GM12878 (cell line): ENCODE measurements around the gene PSENEN.

Experiments
- ATF7 ChIP-seq: fragments of 450-650 bp; IDR thresholded peaks from 2 replicates; pipeline ENCODE4 v1.6.1; 2016; ENCODE audit warnings: low read depth, mild to moderate bottlenecking
- CTCF ChIP-seq, 3 experiments: IDR thresholded peaks in 2 of 3; conservative IDR thresholded peaks in 1 of 3; 2 replicates each; pipeline ENCODE4 v1.5.1; 2011; ENCODE audit warnings: low read depth in 3 of 3, low read length in 3 of 3, mild to moderate bottlenecking in 3 of 3, control low read depth in 2 of 3, moderate library complexity in 2 of 3, inconsistent platforms in 1 of 3, mixed read lengths in 1 of 3; ENCODE audit not compliant: control insufficient read depth in 2 of 3, insufficient read depth in 1 of 3; ENCODE audit errors: extremely low read depth in 1 of 3
- EZH2 ChIP-seq: IDR thresholded peaks from 2 replicates; pipeline ENCODE4 v1.6.1; 2012; ENCODE audit warnings: low read depth, mild to moderate bottlenecking, control low read depth, inconsistent platforms, low read length, borderline replicate concordance; ENCODE audit not compliant: control insufficient read depth
- MAX ChIP-seq: IDR thresholded peaks from 2 replicates; pipeline ENCODE4 v1.6.1; 2012; ENCODE audit warnings: low read depth, low read length, improper control_type of control experiment
- PKNOX1 ChIP-seq: fragments of 450-650 bp; IDR thresholded peaks from 2 replicates; pipeline ENCODE4 v1.6.1; 2016; ENCODE audit warnings: mild to moderate bottlenecking
- POLR2AphosphoS2 ChIP-seq: IDR thresholded peaks from 2 replicates; pipeline ENCODE4 v1.6.1; 2011; ENCODE audit warnings: low read depth, mild to moderate bottlenecking, low read length, improper control_type of control experiment, moderate library complexity
- REST ChIP-seq: IDR thresholded peaks from 2 replicates; pipeline ENCODE4 v1.6.1; 2012; ENCODE audit warnings: mild to moderate bottlenecking, low read depth, low read length
- RUNX3 ChIP-seq: IDR thresholded peaks from 2 replicates; pipeline ENCODE4 v1.6.1; 2012; ENCODE audit warnings: low read length, inconsistent platforms
- YY1 ChIP-seq: IDR thresholded peaks from 2 replicates; pipeline ENCODE4 v1.6.1; 2011; ENCODE audit warnings: low read depth, mild to moderate bottlenecking, low read length

- no peak for TF ChIP-seq CTCF (IDR thresholded peaks at IDR 0.05 in 2 of 3, conservative IDR thresholded peaks at IDR 0.05 in 1 of 3; ENCODE audit: control insufficient read depth in 2 of 3, extremely low read depth in 1 of 3, insufficient read depth in 1 of 3, low read depth in 3 of 3, low read length in 3 of 3)
- no peak for TF ChIP-seq MAX
- no peak for TF ChIP-seq YY1
- no peak for TF ChIP-seq ATF7
- no peak for TF ChIP-seq RUNX3
- no peak for TF ChIP-seq POLR2AphosphoS2
- TF ChIP-seq PKNOX1, result no peak
- no peak for TF ChIP-seq REST
- TF ChIP-seq EZH2, result no peak
Observed at GRCh38 chr19:35725216-35725861, 20.1 kb upstream of the PSENEN start.
